CD14-positive monocyte (primary cell): ENCODE data around the gene TMCC1. TPM values are rescaled to one million over a fixed set of nuclear protein-coding genes. Genes with fewer than 3 reads are reported as not detected.

Experiments
- DNase-seq, 3 donors: peaks; one replicate each; pipeline ENCODE4 v3.0.0-alpha.2; 2011 to 2022
- H2AFZ ChIP-seq: 2 replicates; pipeline ENCODE4 v1.6.0; 2012; ENCODE audit warnings: mild to moderate bottlenecking, low read depth, low read length, inconsistent platforms; ENCODE audit not compliant: insufficient read depth, poor library complexity, severe bottlenecking
- H3K27ac ChIP-seq, 2 donors: 1 replicate in 1 of 2; 2 replicates in 1 of 2; pipeline ENCODE4 v1.5.1; 2012 to 2013; ENCODE audit warnings: low read length in 2 of 2, control low read depth in 1 of 2, inconsistent platforms in 1 of 2, low read depth in 1 of 2, mild to moderate bottlenecking in 1 of 2
- H3K27me3 ChIP-seq, 2 donors: one replicate each; pipeline versions ENCODE4 v1.6.0 to v1.6.1; 2011 to 2013; ENCODE audit warnings: low read length in 2 of 2; ENCODE audit not compliant: control insufficient read depth in 2 of 2, insufficient read depth in 2 of 2
- H3K36me3 ChIP-seq, 2 donors: replicated peaks in 1 of 2; 1 replicate in 1 of 2; 2 replicates in 1 of 2; pipeline versions ENCODE4 v1.5.1 to v1.6.1; 2012 to 2013; ENCODE audit warnings: low read length in 2 of 2, control low read depth in 1 of 2, inconsistent platforms in 1 of 2, mild to moderate bottlenecking in 1 of 2; ENCODE audit not compliant: insufficient read depth in 2 of 2, control insufficient read depth in 1 of 2
- H3K4me1 ChIP-seq, 2 donors: 1 replicate in 1 of 2; 2 replicates in 1 of 2; pipeline versions ENCODE4 v1.5.1 to v1.6.1; 2012 to 2013; ENCODE audit warnings: low read length in 2 of 2, control low read depth in 1 of 2, inconsistent platforms in 1 of 2, mild to moderate bottlenecking in 1 of 2, moderate library complexity in 1 of 2; ENCODE audit not compliant: insufficient read depth in 2 of 2, control insufficient read depth in 1 of 2
- H3K4me2 ChIP-seq: replicated peaks from 2 replicates; pipeline ENCODE3; 2012; ENCODE audit warnings: low read length, moderate library complexity, mild to moderate bottlenecking; ENCODE audit not compliant: poor library complexity, severe bottlenecking; ENCODE audit errors: extremely low read depth
- H3K4me3 ChIP-seq, 3 experiments: fragments of 200-600 bp in 1 of 3; sonication (generic) in 1 of 3; replicated peaks in 1 of 3; 1 replicate in 2 of 3; 2 replicates in 1 of 3; pipeline ENCODE4 v1.5.1; 2011 to 2013; ENCODE audit warnings: low read length in 3 of 3, mild to moderate bottlenecking in 3 of 3, control low read depth in 2 of 3, low read depth in 2 of 3, inconsistent platforms in 1 of 3, moderate library complexity in 1 of 3
- H3K79me2 ChIP-seq: 2 replicates; pipeline ENCODE4 v1.6.0; 2012; ENCODE audit warnings: mild to moderate bottlenecking, control low read depth, inconsistent platforms, low read length, moderate library complexity; ENCODE audit not compliant: insufficient read depth
- H3K9ac ChIP-seq: 2 replicates; pipeline ENCODE4 v1.6.0; 2017; ENCODE audit warnings: low read length, mild to moderate bottlenecking; ENCODE audit not compliant: insufficient read depth, poor library complexity, severe bottlenecking
- H3K9me3 ChIP-seq, 2 donors: replicated peaks in 1 of 2; 1 replicate in 1 of 2; 2 replicates in 1 of 2; pipeline versions ENCODE4 v1.5.1 to v1.6.1; 2012 to 2013; ENCODE audit warnings: low read length in 2 of 2, control low read depth in 1 of 2; ENCODE audit not compliant: control insufficient read depth in 1 of 2, insufficient read depth in 1 of 2
- H4K20me1 ChIP-seq: 2 replicates; pipeline ENCODE4 v1.6.0; 2012; ENCODE audit warnings: mild to moderate bottlenecking, low read length, control low read depth, moderate library complexity; ENCODE audit not compliant: insufficient read depth
- H3K27ac Mint-ChIP-seq, 7 donors: one replicate each; pipeline ENCODE4 v1.8.0; 2020; ENCODE audit warnings: mild to moderate bottlenecking in 7 of 7, mixed read lengths in 7 of 7, moderate library complexity in 6 of 7, inconsistent platforms in 2 of 7
- H3K27me3 Mint-ChIP-seq, 3 donors: one replicate each; pipeline ENCODE4 v1.8.0; 2021 to 2022; ENCODE audit warnings: low read depth in 3 of 3, mild to moderate bottlenecking in 3 of 3, mixed read lengths in 3 of 3, moderate library complexity in 3 of 3, inconsistent platforms in 1 of 3
- H3K36me3 Mint-ChIP-seq, 2 donors: one replicate each; pipeline ENCODE4 v1.8.0; 2020; ENCODE audit warnings: mixed read lengths in 2 of 2, inconsistent platforms in 1 of 2, mild to moderate bottlenecking in 1 of 2
- H3K4me1 Mint-ChIP-seq: one replicate; pipeline ENCODE4 v1.8.0; 2020; ENCODE audit warnings: mild to moderate bottlenecking, mixed read lengths
- H3K4me3 Mint-ChIP-seq, 2 donors: one replicate each; pipeline ENCODE4 v1.8.0; 2020; ENCODE audit warnings: mild to moderate bottlenecking in 2 of 2, mixed read lengths in 2 of 2, moderate library complexity in 1 of 2
- H3K9me3 Mint-ChIP-seq, 7 donors: one replicate each; pipeline ENCODE4 v1.8.0; 2020 to 2022; ENCODE audit warnings: mixed read lengths in 7 of 7, mild to moderate bottlenecking in 6 of 7, moderate library complexity in 6 of 7, inconsistent platforms in 2 of 7
- WGBS: methylation state at CpG from one replicate; pipeline ENCODE4 v1.1.5; 2013; ENCODE audit warnings: missing lambda C conversion rate; ENCODE audit not compliant: insufficient coverage; 5-methylcytosine and 5-hydroxymethylcytosine counted together
- intact Hi-C, 2 donors: fragments of 100-400 bp; cut with micrococcal nuclease; formaldehyde crosslinking; loops; one replicate each; pipeline versions ENCODE4 v1.15.0 to v1.15.1; 2023
- polyA plus RNA-seq, 3 donors: library from polyadenylated mRNA; depleted of rRNA in 1 of 3; unstranded in 2 of 3; stranded (reverse) in 1 of 3; fragments of 300-500 nt in 2 of 3; fragments of >200 nt in 1 of 3; fragmentation: Illumina TruSeq in 2 of 3; gene quantifications; 1 replicate in 2 of 3; 2 replicates in 1 of 3; pipeline ENCODE4 v1.2.3, GENCODE V29; 2012 to 2021
- TF ChIP-seq, protein P1 (sequence below): fragments of 200-600 bp; IDR thresholded peaks from one replicate; pipeline ENCODE4 v1.8.0; 2022; ENCODE audit warnings: antibody characterized with exemption, mild to moderate bottlenecking

TMCC1 gene
- polyA plus RNA-seq, 3 donors, result 5.0 to 10.2 (median 5.0) TPM

DNA sequence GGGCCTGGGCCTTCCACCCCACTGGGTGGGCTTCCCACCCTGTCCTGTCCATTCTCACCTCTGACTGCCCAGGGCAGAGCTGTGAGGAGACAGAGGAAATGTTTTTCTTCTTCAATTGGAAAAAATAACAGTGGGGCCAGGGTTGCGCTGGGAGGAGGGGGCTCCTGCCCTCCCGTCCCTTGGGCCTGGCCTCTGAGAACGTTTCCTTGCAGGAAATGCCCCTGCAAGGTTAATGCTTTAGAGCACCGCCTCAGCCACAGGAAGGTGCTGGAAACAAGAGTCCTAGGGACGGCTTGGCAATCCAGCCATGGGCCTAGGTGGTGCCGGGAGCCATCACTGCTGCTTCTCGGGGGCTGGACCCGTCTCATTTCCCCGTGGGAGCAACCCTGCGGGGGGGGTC is 283.2 kb downstream of the TMCC1 start:
- peaks cover 0 to 2% of the 10 kb centered on the region in 2 donors for H3K36me3 Mint-ChIP-seq
- no peak overlapping the region for H3K4me2 ChIP-seq
- no peaks in the 10 kb centered on the region for H3K36me3 ChIP-seq
- peaks cover 8% of the 10 kb centered on the region for H3K79me2 ChIP-seq
- peaks cover 6% of the 10 kb centered on the region for H4K20me1 ChIP-seq
- TF ChIP-seq, protein P1, sequence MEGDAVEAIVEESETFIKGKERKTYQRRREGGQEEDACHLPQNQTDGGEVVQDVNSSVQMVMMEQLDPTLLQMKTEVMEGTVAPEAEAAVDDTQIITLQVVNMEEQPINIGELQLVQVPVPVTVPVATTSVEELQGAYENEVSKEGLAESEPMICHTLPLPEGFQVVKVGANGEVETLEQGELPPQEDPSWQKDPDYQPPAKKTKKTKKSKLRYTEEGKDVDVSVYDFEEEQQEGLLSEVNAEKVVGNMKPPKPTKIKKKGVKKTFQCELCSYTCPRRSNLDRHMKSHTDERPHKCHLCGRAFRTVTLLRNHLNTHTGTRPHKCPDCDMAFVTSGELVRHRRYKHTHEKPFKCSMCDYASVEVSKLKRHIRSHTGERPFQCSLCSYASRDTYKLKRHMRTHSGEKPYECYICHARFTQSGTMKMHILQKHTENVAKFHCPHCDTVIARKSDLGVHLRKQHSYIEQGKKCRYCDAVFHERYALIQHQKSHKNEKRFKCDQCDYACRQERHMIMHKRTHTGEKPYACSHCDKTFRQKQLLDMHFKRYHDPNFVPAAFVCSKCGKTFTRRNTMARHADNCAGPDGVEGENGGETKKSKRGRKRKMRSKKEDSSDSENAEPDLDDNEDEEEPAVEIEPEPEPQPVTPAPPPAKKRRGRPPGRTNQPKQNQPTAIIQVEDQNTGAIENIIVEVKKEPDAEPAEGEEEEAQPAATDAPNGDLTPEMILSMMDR, result no peak
- peaks cover 9 to 27% (median 14%) of the 10 kb centered on the region in 3 donors for H3K27me3 Mint-ChIP-seq
- H3K27ac ChIP-seq, result no peak overlapping the region
- H3K4me1 Mint-ChIP-seq, result peaks cover 49% of the 10 kb centered on the region
- peaks cover 50 to 68% of the 10 kb centered on the region in 2 donors for H3K4me1 ChIP-seq
- no peak overlapping the region for H3K9ac ChIP-seq
- intact Hi-C loops, result no loop called here
- DNase-seq, result no peak
- 75% methylated on average over 9 of the region's 10 CpGs for WGBS
- no peak overlapping the region for H3K4me3 ChIP-seq
- peaks cover 0 to 9% of the 10 kb centered on the region in 2 donors for H3K27me3 ChIP-seq
- peaks cover 0 to 2% (median 0%) of the 10 kb centered on the region in 7 donors for H3K9me3 Mint-ChIP-seq
- no peaks in the 10 kb centered on the region for H3K9me3 ChIP-seq
- H2AFZ ChIP-seq, result no peak overlapping the region
- H3K4me3 Mint-ChIP-seq, result no peak overlapping the region
- H3K27ac Mint-ChIP-seq, result no peak overlapping the region

DNA sequence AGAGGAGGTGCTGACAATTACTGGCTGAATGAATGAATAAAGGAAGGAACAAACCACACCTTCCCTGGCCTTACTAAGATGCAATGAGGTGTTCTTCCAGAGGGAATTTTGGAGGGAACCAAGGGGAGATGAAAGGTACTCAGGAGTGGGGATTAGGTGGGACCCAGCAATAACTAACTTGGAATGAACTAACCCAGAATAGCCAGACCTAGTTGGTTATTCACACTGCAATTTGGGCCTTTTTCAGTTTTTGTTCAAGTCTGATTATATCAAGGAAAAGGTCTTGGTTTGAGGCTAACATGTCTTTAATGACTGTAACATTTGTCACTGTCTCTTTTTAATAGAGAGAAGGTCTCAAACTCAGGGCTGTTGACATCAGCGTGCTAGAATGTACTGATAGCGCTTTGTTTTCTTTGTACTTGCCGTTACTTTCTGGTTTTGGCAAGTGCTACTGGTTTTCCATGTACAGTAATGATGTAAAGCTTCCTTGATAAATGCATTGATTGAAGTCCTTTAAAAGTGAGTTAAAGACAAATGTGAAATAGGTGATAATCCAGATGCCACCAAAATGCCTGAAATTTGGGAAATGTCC is 283.8 kb downstream of the TMCC1 start:
- Histone ChIP-seq H3K79me2 (peaks cover 13% of the 10 kb centered on the region), H2AFZ (no peak overlapping the region), H3K9me3 (no peaks in the 10 kb centered on the region), H3K4me2 (no peak overlapping the region), H3K27me3 (peaks cover 0 to 9% of the 10 kb centered on the region in 2 donors), H3K9ac (no peak overlapping the region), H4K20me1 (peaks cover 9% of the 10 kb centered on the region), H3K27ac (no peak overlapping the region), H3K4me3 (no peak overlapping the region), H3K4me1 (peaks cover 48 to 66% of the 10 kb centered on the region in 2 donors), H3K36me3 (no peaks in the 10 kb centered on the region)
- no peak overlapping the region for H3K4me3 Mint-ChIP-seq
- H3K4me1 Mint-ChIP-seq, result peaks cover 44% of the 10 kb centered on the region
- DNase-seq, result no peak
- H3K9me3 Mint-ChIP-seq, result peaks cover 0 to 2% (median 0%) of the 10 kb centered on the region in 7 donors
- H3K27me3 Mint-ChIP-seq, result peaks cover 13 to 28% (median 14%) of the 10 kb centered on the region in 3 donors
- 89% methylated on average over 3 of the region's 3 CpGs for WGBS
- intact Hi-C loops, result loop anchor here in 1 of 2 donors (5.0 kb wide), 1 partner anchor 82 kb away; the partner anchor contains the start of gene RHO
- no peak overlapping the region for H3K27ac Mint-ChIP-seq
- TF ChIP-seq, protein P1, result no peak
- peaks cover 0 to 2% of the 10 kb centered on the region in 2 donors for H3K36me3 Mint-ChIP-seq
